NCI-H1694 treated with DMSO at 0.1 percent for 48 hours (cell line): ENCODE data around the gene FOS.

ENCODE experiments used
- DNase-seq: peaks from one replicate; lab custom pipeline; 2025; lab: John Stamatoyannopoulos, UW

The FOS gene

GRCh38 chr14:75250800-75251199 is 27.8 kb upstream of the FOS start:
- no peak for DNase-seq

- DNase-seq, result no peak
These were observed 26.3 kb upstream of the FOS start for GRCh38 chr14:75252254-75252837.

GRCh38 chr14:75254381-75254822 is 24.2 kb upstream of the FOS start:
- DNase-seq, result no peak

GRCh38 chr14:75254901-75255584 is 23.6 kb upstream of the FOS start:
- no peak for DNase-seq

DNA sequence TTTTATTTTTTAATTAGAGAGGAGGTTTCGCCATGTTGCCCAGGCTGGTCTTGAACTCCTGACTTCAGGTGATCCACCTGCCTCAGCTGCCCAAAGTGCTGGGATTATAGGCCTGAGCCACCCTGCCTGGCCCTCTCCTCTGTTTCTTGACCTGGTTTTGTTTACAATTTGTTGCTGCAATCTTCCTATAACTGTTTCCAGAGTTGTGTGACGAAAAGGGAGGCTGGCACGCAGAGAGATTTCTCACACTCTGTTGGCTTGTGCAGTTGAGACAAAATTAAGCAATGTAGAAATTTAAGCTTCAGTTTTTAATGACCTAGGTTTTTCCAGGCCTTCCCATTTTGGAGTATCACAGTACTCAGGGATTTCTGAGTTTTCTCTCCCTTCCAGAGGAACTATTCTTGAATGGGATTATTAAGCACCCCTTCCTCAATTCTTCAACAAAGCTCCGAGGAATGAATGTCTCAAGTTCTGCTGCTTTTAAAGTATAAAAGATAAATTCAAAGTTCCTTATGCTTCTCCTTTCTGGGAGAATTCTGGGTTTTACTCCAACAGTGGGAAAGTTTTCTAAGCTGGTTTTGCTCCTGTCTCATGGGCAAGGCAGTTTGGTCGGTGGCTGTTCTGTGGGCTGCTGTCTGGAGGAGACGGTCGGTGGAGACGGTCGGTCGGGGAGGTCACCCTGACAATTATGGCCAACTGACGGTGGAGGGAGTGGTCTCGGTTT is 20.4 kb upstream of the FOS start:
- no peak for DNase-seq

DNA sequence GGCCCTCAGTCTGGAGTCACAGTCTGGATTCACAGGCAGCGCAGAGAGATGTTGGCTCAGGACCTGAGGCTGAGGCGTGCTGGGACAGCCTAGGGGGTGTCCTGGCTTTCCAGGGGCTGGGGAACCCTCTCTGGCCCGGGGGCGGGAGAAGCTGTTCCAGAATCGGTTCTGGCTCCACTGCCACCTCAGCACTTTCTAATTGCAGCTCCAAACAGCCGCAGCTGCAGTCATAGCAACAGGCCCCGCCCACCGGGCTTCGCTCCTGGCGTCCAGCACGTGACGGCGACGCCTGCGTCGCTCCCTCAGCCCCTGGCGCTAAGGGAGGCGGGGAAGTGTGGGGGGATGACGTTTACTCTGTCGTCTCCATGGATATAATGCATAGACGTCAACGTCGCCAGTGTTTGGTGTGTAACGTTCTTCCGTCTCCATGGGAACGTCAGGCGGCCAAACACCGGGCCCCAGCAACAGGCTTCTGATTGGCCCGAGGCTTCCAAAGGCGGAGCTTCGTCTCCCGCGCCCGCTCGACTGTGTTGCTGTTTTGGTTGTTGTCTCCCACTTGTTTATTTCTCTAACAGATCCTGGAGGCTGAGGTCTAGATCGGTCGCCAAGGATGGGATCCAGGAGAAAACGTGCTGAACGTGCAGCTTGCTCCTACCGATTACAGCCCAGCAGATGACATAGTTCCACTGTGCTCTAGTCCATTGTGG is 19.7 kb upstream of the FOS start:
- DNase-seq, result peak; percentile 98

- DNase-seq, result peak; percentile 80
These were observed 19.1 kb upstream of the FOS start for GRCh38 chr14:75259510-75259855.

DNA sequence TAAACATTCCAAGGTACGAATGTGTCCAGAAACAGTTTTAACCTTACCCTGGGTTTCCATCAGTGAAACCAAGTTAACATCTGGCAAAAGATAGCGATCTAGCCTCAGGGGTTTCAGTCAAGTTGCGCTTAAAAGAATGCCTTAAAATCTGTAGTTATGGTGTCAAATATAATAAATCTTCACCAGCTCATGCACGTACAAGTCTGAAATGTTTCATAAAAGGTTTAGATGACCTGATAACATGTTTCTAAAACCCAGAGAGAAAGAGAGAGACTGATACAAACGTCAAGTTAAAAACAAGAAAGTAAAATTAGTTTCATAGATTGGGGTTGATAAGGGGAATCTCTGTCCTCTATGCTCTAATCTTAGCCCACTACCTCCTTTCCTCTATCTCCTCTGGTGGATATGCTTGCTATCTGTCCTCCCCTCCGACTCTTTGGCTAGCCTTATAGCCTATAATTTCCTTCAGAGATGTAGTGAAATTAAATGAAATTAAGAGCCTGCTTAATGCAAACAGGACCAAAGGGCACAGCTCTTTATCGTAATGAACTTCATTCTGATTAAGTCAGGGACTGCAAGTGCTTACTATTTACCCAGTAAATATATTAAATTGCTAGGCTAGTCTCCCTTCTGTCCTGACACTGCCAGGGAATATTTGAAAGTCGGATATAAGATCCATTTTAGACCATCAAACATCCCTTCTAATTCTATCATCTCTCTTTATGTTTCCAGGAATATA is 18.4 kb upstream of the FOS start:
- no peak for DNase-seq

DNA sequence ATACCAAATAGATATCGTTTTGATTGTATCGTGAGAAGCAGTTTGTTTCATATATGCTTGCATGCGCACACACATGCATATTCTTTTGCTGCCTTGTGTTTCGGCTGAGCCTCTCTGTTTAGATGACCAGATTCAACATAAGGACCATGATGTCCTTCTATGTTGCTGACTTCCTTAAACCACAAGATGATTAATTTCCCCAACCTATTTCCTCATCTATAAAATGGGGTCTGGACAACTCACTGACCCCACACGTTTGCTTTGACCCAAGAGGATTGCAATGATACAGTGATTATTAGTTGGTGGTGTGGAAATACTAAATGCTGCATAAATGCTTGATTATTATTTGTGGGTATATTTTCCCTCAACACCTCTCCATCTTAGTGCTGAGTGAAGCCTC is 16.8 kb upstream of the FOS start:
- no peak for DNase-seq

DNA sequence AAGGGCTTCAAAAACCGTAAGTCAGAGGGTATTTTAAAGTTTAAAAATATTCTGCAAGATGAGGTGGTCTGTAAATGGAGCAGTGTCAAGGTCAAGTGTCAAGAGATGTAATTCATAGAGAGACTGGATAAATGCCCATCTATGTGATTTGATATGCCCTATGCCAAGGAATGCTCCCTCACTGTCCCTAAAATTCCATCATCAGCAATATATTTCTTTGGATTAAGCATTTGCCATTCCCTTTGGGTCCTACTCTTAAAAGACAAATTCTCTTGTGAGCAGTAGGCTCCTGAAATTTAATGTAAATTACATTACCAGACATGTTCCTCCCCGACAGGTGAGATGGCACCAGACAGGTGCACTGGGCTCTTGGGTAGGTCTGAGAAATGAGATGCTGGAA is 16.0 kb upstream of the FOS start:
- no peak for DNase-seq

DNA sequence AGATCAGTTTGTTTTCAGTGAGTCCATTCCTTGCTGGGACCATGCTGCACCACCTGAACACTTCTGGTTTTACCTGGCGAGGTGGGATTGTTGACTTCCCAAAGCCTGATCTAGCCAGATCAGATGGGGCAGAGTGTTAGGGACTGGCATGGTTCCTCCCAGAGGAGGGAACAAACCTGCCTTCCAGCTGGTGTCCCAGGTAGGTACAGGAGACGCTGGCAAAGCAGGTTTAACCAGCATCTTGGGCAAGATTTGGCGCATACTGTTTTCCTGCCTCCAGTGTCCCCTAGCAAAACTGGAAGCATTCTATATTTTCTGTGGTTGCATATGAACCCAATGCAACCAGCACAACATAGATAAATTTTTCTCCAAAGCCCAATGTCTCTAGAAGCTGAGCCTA is 14.6 kb upstream of the FOS start:
- DNase-seq, result no peak

- DNase-seq, result no peak
These were observed 11.4 kb upstream of the FOS start for GRCh38 chr14:75267141-75267721.

GRCh38 chr14:75268633-75269550 is 9.7 kb upstream of the FOS start:
- no peak for DNase-seq

GRCh38 chr14:75271514-75271913 is 7.1 kb upstream of the FOS start:
- DNase-seq, result no peak

- no peak for DNase-seq
These were observed 5.2 kb upstream of the FOS start for GRCh38 chr14:75273272-75274049.

DNA sequence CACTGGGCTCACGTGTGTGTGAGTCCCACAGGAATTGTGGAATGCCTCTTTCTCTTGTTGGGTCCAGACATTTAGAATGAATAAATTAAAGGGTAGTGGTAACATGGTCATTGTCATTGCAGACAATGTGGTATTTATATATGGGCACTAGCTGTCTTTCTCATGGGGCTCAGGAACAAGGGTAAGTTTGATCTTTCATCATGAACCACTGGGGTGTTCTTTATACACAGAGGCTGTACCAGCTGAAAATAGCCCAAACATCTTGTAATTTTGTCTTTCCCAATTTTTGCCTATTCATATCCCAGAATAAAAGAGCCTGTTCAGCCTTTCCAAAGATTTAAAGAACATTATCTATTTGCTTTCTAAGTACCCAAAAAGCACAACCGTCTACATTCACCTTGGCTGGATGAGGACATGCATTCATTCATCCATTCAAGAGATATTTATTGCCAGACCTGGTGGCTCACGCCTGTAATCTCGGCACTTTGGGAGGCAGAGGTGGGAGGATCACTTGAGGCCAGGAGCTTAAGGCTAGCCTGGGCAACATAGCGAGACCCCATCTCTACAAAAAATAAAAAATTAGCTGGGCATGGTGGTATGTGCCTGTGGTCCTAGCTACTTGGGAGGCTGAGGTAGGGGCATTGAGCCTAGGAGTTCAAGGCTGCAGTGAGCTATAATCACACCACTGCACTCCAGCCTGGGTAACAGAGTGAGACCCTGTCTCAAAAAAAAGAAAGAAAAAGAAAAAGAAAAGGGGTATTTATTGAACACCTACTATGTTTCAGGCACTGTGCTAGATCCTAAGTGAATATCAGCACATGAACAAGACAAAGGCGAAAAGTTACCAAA is 4.4 kb upstream of the FOS start:
- DNase-seq, result no peak

DNA sequence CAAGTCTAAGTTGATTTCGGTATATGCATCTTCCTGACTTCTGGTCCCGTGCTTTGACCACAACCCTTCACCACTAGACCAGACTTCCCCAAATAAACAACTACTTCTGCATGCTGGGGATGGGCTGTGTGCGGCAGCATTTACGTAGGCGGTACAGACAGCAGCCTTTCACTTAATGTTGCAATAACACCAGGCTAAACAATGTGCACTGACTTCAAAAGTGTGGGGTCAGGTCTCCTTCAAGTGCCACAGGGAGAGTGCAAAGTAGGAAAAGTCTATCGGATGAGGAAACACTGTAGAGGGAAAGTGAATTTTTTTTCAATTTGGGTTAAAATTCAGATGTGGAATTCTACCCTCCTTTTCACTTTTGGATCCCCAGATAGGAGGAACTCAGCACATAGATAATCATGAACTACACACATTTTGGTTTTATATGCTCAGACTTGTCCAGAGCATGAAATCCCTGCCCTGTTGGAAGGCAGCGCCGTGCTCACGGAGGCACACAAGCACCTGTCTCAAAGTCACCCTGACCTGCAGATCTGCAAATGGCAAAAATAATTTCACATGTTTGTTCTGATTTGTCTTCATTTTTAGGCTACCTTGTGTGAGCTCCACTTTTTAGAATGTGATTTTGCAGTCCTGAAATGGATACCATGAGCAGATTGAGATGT is 3.6 kb upstream of the FOS start:
- no peak for DNase-seq

DNA sequence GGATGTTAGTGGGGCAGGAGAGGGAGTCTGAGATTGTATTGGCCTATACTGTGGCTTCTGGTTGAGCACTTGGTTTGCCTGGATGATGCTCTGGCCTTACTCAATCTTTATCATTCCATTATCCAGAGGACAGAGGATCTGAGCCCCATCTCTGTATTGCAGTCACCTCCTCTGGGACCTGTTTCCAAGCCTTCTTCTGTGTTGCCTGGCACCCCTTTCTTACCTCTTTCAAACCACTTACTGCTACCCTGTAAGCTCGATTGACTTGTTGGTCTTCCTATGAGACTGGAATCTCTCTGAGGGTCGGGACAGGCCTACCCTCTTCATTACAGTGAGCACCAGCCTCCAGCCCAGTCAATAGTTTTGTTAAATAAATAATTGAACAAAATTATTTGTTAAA is 3.0 kb upstream of the FOS start:
- no peak for DNase-seq
